SU-DHL-6 (cell line): Measurements from ENCODE around the gene KDM4F.
"Not testable (repeated sequence)": the region's sequence is repeated elsewhere in the genome, so short reads cannot be mapped to it uniquely, and the experiment has no call there.

Source experiments
- H2AFZ ChIP-seq: fragments of 200-600 bp; sonication (generic); 2 replicates; pipeline ENCODE4 v1.6.1; 2014; ENCODE audit warnings: low read depth, mild to moderate bottlenecking, moderate library complexity, mixed read lengths, antibody characterized with exemption, low read length; ENCODE audit not compliant: severe bottlenecking
- H3F3A ChIP-seq: fragments of 200-600 bp; shearing (Covaris generic); 2 replicates; pipeline ENCODE4 v1.6.0; 2016; ENCODE audit warnings: antibody characterized with exemption, mild to moderate bottlenecking; ENCODE audit not compliant: insufficient read depth
- H3K27ac ChIP-seq: fragments of 200-600 bp; sonication (generic); 2 replicates; pipeline ENCODE4 v1.5.1; 2016; ENCODE audit warnings: low read depth, mild to moderate bottlenecking, low read length, moderate library complexity, mixed read lengths
- H3K27me3 ChIP-seq: fragments of 200-600 bp; sonication (generic), shearing (Covaris generic); 2 replicates; pipeline ENCODE4 v1.6.0; 2014; ENCODE audit warnings: mild to moderate bottlenecking, low read length
- H3K36me3 ChIP-seq: fragments of 200-600 bp; sonication (generic); 2 replicates; pipeline ENCODE4 v1.6.1; 2014; ENCODE audit warnings: mild to moderate bottlenecking, low read length, mixed read lengths
- H3K4me2 ChIP-seq: fragments of 300-600, 200-600 bp; shearing (Covaris generic), sonication (generic); 2 replicates; pipeline ENCODE4 v1.6.0; 2014; ENCODE audit warnings: low read length, low read depth, mild to moderate bottlenecking; ENCODE audit not compliant: poor library complexity, severe bottlenecking
- H3K4me3 ChIP-seq: fragments of 200-600 bp; sonication (generic); 2 replicates; pipeline ENCODE4 v1.5.1; 2014; ENCODE audit warnings: antibody characterized with exemption, low read length, mild to moderate bottlenecking, mixed read lengths; ENCODE audit not compliant: insufficient read depth, poor library complexity, severe bottlenecking
- H3K79me2 ChIP-seq: fragments of 200-600 bp; sonication (generic); 2 replicates; pipeline ENCODE4 v1.6.1; 2014; ENCODE audit warnings: mild to moderate bottlenecking, low read length, moderate library complexity; ENCODE audit not compliant: insufficient read depth
- H3K9ac ChIP-seq: fragments of 200-600 bp; sonication (generic); 2 replicates; pipeline ENCODE4 v1.7.0; 2014; ENCODE audit warnings: mild to moderate bottlenecking, low read length
- H3K9me2 ChIP-seq: fragments of 200-600 bp; sonication (generic); replicated peaks from 2 replicates; pipeline ENCODE4 v1.6.1; 2014; ENCODE audit warnings: low read length; ENCODE audit not compliant: insufficient read depth
- H3K9me3 ChIP-seq: fragments of 200-600 bp; sonication (generic); 2 replicates; pipeline ENCODE4 v1.6.1; 2014; ENCODE audit warnings: low read length, mixed read lengths; ENCODE audit not compliant: insufficient read depth
- H4K20me1 ChIP-seq: fragments of 200-600 bp; sonication (generic); 2 replicates; pipeline ENCODE4 v1.6.1; 2014; ENCODE audit warnings: low read depth, mild to moderate bottlenecking, antibody characterized with exemption, low read length, moderate library complexity, mixed read lengths
- EZH2phosphoT487 ChIP-seq: fragments of 200-600 bp; sonication (generic), shearing (Covaris generic); conservative IDR thresholded peaks from 2 replicates; pipeline ENCODE4 v1.6.1; 2018; ENCODE audit warnings: mild to moderate bottlenecking, antibody characterized with exemption, low read length, moderate library complexity, mixed read lengths
- TF ChIP-seq, protein P1 (sequence below): fragments of 200-600 bp; sonication (generic); IDR thresholded peaks from one replicate; pipeline ENCODE4 v1.5.1; 2017; ENCODE audit warnings: antibody characterized with exemption, mild to moderate bottlenecking, low read length, moderate library complexity; ENCODE audit not compliant: insufficient read depth, poor library complexity, severe bottlenecking

KDM4F gene

DNA sequence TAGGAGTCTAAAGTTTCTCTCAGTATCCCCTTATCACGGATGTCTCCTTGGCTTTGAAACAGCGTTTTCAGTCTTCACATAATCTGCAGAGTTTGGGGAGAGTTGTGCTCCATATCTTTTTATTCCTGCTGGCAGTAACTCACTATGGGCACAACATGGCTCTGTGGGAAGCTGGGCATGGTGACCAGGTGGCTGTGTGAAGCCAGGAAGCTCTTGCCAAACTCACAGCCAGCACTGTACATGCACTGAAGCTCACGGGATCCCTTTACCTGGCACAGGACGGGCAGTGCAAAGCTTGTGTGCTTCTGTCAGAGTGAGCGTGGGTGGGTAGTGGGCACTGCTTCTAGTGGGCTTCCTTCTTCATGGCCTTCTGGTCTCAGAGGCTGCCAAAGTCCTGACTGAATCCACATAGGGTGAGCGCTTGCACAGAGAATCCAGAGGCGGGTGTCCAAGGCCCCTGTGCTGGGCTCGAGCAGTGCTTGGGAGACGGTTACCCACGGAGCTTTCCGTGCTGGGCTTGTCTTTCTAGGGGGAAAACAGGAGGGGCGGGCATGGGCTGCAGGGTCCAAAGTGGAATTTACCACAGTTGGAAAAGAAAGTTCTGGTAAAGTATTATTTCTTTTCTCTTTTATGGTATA is 34.9 kb upstream of the KDM4F start:
- H3K4me3 ChIP-seq = no peak overlapping the region
- no peaks in the 10 kb centered on the region for H3K36me3 ChIP-seq
- no peaks in the 10 kb centered on the region for H3F3A ChIP-seq
- no peaks in the 10 kb centered on the region for H3K9me2 ChIP-seq
- no peaks in the 10 kb centered on the region for H4K20me1 ChIP-seq
- no peak overlapping the region for H3K9ac ChIP-seq
- H3K9me3 ChIP-seq = no peaks in the 10 kb centered on the region
- no peak overlapping the region for H3K27ac ChIP-seq
- no peak overlapping the region for H3K4me2 ChIP-seq
- H3K27me3 ChIP-seq = no peaks in the 10 kb centered on the region
- no peak for TF ChIP-seq EZH2phosphoT487
- TF ChIP-seq, protein P1, sequence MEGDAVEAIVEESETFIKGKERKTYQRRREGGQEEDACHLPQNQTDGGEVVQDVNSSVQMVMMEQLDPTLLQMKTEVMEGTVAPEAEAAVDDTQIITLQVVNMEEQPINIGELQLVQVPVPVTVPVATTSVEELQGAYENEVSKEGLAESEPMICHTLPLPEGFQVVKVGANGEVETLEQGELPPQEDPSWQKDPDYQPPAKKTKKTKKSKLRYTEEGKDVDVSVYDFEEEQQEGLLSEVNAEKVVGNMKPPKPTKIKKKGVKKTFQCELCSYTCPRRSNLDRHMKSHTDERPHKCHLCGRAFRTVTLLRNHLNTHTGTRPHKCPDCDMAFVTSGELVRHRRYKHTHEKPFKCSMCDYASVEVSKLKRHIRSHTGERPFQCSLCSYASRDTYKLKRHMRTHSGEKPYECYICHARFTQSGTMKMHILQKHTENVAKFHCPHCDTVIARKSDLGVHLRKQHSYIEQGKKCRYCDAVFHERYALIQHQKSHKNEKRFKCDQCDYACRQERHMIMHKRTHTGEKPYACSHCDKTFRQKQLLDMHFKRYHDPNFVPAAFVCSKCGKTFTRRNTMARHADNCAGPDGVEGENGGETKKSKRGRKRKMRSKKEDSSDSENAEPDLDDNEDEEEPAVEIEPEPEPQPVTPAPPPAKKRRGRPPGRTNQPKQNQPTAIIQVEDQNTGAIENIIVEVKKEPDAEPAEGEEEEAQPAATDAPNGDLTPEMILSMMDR = no peak
- no peak overlapping the region for H2AFZ ChIP-seq
- H3K79me2 ChIP-seq = no peaks in the 10 kb centered on the region

DNA sequence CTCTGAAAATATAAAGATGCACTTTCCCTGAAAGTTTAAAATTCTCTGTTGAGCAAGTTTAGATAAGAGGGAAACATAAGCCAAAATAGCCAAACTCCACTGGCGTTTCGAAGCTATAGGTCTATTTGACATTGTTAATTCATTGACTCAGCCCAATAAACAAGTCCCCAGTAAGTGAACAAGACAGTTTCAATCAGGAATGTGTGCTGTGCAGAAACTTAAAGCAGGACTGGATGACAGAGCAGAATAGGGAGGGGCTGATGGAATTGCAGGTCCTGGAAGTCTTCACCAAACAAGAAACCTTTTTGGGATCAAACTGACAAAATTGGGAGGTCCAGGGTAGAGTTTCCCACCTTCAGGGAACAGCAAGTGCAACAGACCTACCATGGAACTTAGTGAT is 33.1 kb upstream of the KDM4F start:
- no peak overlapping the region for H3K9ac ChIP-seq
- H3K9me2 ChIP-seq = no peaks in the 10 kb centered on the region
- no peaks in the 10 kb centered on the region for H3K36me3 ChIP-seq
- H3K27ac ChIP-seq = no peak overlapping the region
- H3K4me2 ChIP-seq = no peak overlapping the region
- H4K20me1 ChIP-seq = no peaks in the 10 kb centered on the region
- H3K9me3 ChIP-seq = no peaks in the 10 kb centered on the region
- H3K79me2 ChIP-seq = no peaks in the 10 kb centered on the region
- H3K4me3 ChIP-seq = no peak overlapping the region
- H2AFZ ChIP-seq = no peak overlapping the region
- H3F3A ChIP-seq = no peaks in the 10 kb centered on the region
- no peak for TF ChIP-seq EZH2phosphoT487
- TF ChIP-seq, protein P1 = no peak
- H3K27me3 ChIP-seq = no peaks in the 10 kb centered on the region

DNA sequence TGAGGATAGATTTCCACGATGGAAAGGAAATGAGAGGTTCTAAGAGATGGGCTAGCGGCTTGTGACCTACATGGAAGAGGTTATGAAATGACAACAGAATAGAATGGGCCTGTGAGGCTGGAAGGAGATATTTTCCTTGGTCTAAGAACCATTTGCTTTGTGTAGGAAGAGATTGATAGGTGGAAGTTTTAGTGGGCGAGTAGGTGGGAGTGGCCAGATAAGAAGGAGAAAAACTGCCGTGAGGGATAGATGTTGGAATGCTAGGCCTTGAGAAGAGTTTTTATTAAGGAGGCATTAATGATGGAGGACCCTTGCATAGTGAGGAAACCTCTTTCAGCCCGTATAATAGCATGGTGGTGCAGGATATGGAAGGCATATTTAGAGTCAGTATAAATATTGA is 27.8 kb upstream of the KDM4F start:
- H3K27ac ChIP-seq, H3K9me3 ChIP-seq, H3K36me3 ChIP-seq, H3K27me3 ChIP-seq, H3K4me3 ChIP-seq, H3K9me2 ChIP-seq, H3F3A ChIP-seq, H3K9ac ChIP-seq, H4K20me1 ChIP-seq, H2AFZ ChIP-seq, H3K4me2 ChIP-seq, H3K79me2 ChIP-seq: not testable (repeated sequence)

DNA sequence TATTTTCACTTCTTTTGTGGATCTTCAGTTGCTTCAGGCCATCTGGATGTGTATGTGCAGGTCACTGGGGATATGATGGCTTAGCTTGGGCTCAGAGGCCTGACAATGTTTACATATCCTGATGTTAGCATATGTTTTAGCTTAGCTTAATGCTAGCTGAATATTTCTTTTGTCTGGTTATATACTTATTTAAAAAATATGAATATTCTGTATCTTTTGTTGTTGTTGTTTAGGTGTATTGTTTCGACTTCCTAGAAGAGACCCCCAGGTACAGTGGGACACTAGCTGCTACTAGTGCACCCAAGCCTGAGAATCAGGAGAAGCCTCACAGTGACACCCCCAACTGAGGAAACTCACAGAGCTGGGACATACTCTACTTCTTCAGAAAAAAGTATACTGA is 24.3 kb upstream of the KDM4F start, which contains the start of gene KDM4E:
TSS of gene KDM4E (plus strand) at position 301 of the 400 bp plus-strand sequence. CDS start 300 bp downstream, outside the sequence.
- H3K27me3 ChIP-seq = no peaks in the 10 kb centered on the region
- no peak within 1 kb of the TSS for H3K9ac ChIP-seq
- no peaks in the 10 kb centered on the region for H3K36me3 ChIP-seq
- H3K9me2 ChIP-seq = no peaks in the 10 kb centered on the region
- H3K4me3 ChIP-seq = no peak within 1 kb of the TSS
- no peaks in the 10 kb centered on the region for H3K79me2 ChIP-seq
- TF ChIP-seq, protein P1 = no peak
- no peak for TF ChIP-seq EZH2phosphoT487
- no peak within 1 kb of the TSS for H3K4me2 ChIP-seq
- no peaks in the 10 kb centered on the region for H3F3A ChIP-seq
- H3K9me3 ChIP-seq = no peaks in the 10 kb centered on the region
- no peak within 1 kb of the TSS for H2AFZ ChIP-seq
- H3K27ac ChIP-seq = no peak within 1 kb of the TSS
- no peaks in the 10 kb centered on the region for H4K20me1 ChIP-seq

DNA sequence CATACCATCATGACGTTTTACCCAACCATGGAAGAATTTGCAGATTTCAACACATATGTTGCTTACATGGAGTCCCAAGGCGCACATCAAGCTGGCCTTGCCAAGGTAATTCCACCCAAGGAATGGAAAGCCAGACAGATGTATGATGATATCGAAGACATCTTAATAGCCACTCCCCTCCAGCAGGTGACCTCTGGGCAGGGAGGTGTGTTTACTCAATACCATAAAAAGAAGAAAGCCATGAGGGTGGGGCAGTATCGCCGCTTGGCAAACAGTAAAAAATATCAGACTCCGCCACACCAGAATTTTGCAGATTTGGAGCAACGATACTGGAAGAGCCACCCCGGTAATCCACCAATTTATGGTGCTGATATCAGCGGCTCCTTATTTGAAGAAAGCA is 23.6 kb upstream of the KDM4F start:
- not testable (repeated sequence) for H4K20me1 ChIP-seq, H3K9me3 ChIP-seq, H3F3A ChIP-seq, H3K27me3 ChIP-seq, H3K9ac ChIP-seq, H2AFZ ChIP-seq, H3K27ac ChIP-seq, H3K36me3 ChIP-seq, H3K79me2 ChIP-seq, H3K9me2 ChIP-seq, H3K4me3 ChIP-seq, H3K4me2 ChIP-seq
